Body of pancreas (tissue), 4 donors: Measurements from ENCODE around the gene MYO3A. TPM values are rescaled to one million over a fixed set of nuclear protein-coding genes. Genes with fewer than 3 reads are reported as not detected.

Source experiments
- ATAC-seq: fragments of 150-250 bp; one replicate; pipeline ENCODE4 v1.9.1; 2016
- DNase-seq, 4 donors: peaks; one replicate each; pipeline ENCODE4 v3.0.0-alpha.2; 2019
- H3K27ac ChIP-seq, 4 donors: fragments of 200-600 bp; sonication (generic); 1 replicate in 3 of 4; 2 replicates in 1 of 4; pipeline versions ENCODE4 v1.5.1 to v1.6.1; 2016 to 2019; ENCODE audit warnings: mild to moderate bottlenecking in 1 of 4, mixed read lengths in 1 of 4, moderate library complexity in 1 of 4
- H3K27me3 ChIP-seq, 2 donors: fragments of 200-600 bp; sonication (generic); one replicate each; pipeline ENCODE4 v1.6.0; 2016; ENCODE audit warnings: mild to moderate bottlenecking in 1 of 2
- H3K36me3 ChIP-seq, 2 donors: fragments of 200-600 bp; sonication (generic); replicated peaks in 1 of 2; 2 replicates each; pipeline ENCODE4 v1.5.1; 2016; ENCODE audit warnings: low read depth in 2 of 2; ENCODE audit not compliant: insufficient read depth in 1 of 2
- H3K4me1 ChIP-seq: fragments of 200-600 bp; sonication (generic); one replicate; pipeline ENCODE4 v1.6.0; 2016
- H3K4me3 ChIP-seq, 2 donors: fragments of 200-600 bp; sonication (generic); 1 replicate in 1 of 2; 2 replicates in 1 of 2; pipeline ENCODE4 v1.5.1; 2016 to 2019
- H3K9me3 ChIP-seq, 3 donors: fragments of 200-600 bp; sonication (generic); 1 replicate in 2 of 3; 2 replicates in 1 of 3; pipeline ENCODE4 v1.5.1; 2016
- CTCF ChIP-seq, 7 experiments: fragments of 450-650 bp in 4 of 7; fragments of 200-600 bp in 3 of 7; sonication (generic) in 3 of 7; IDR thresholded peaks; one replicate each; pipeline ENCODE4 v1.5.1; 2016 to 2019; ENCODE audit warnings: antibody characterized with exemption in 7 of 7
- POLR2A ChIP-seq, 3 donors: fragments of 450-650 bp; IDR thresholded peaks; one replicate each; pipeline ENCODE4 v1.6.1; 2016; ENCODE audit warnings: antibody characterized with exemption in 3 of 3, mild to moderate bottlenecking in 2 of 3
- WGBS, 2 donors: methylation state at CpG; one replicate each; pipeline ENCODE4 v1.1.5; 2017; 5-methylcytosine and 5-hydroxymethylcytosine counted together
- intact Hi-C: fragments of 100-400 bp; cut with DNase I; formaldehyde crosslinking; loops from one replicate; pipeline ENCODE4 v1.15.1; 2023
- total RNA-seq, 2 donors: library from RNA; depleted of rRNA; stranded (reverse); fragments of >200 nt; gene quantifications; one replicate each; pipeline ENCODE4 v1.1.0, GENCODE V29; 2016

The MYO3A gene
- total RNA-seq, 2 donors from 2014 or later = 1.6 to 3.4 TPM

GRCh38 chr10:26213157-26213800 lies 279.2 kb downstream of the MYO3A start:
- 19 to 27% methylated on average over 11 of the region's 11 CpGs for WGBS, 2 donors
- ATAC-seq (no peak), DNase-seq (no peak)
- peaks cover 37% of the 10 kb centered on the region for H3K4me1 ChIP-seq
- no peak overlapping the region for H3K4me3 ChIP-seq
- no peaks in the 10 kb centered on the region for H3K36me3 ChIP-seq
- intact Hi-C loops = no loop called here
- TF ChIP-seq CTCF (IDR thresholded peaks at IDR 0.05) (no peak), POLR2A (IDR thresholded peaks at IDR 0.05) (no peak)
- H3K9me3 ChIP-seq = no peaks in the 10 kb centered on the region
- peaks cover 0 to 23% of the 10 kb centered on the region in 2 donors for H3K27me3 ChIP-seq
- no peak overlapping the region for H3K27ac ChIP-seq

GRCh38 chr10:26214004-26214403 lies 280.0 kb downstream of the MYO3A start:
- ATAC-seq (no peak), DNase-seq (no peak)
- no peak overlapping the region for H3K4me3 ChIP-seq
- no peak for TF ChIP-seq CTCF (IDR thresholded peaks at IDR 0.05)
- no peak for TF ChIP-seq POLR2A (IDR thresholded peaks at IDR 0.05)
- peaks cover 37% of the 10 kb centered on the region for H3K4me1 ChIP-seq
- no peaks in the 10 kb centered on the region for H3K9me3 ChIP-seq
- peaks cover 0 to 30% of the 10 kb centered on the region in 2 donors for H3K27me3 ChIP-seq
- WGBS, 2 donors = 4 to 9% methylated on average over 7 of the region's 7 CpGs
- no peaks in the 10 kb centered on the region for H3K36me3 ChIP-seq
- intact Hi-C loops = no loop called here
- H3K27ac ChIP-seq = no peak overlapping the region

GRCh38 chr10:26214551-26215395 lies 280.7 kb downstream of the MYO3A start:
- H3K27me3 ChIP-seq = peaks cover 0 to 30% of the 10 kb centered on the region in 2 donors
- H3K4me3 ChIP-seq = no peak overlapping the region
- WGBS, 2 donors = 6 to 7% methylated on average over 16 to 34 of the region's 34 CpGs
- no peaks in the 10 kb centered on the region for H3K36me3 ChIP-seq
- ATAC-seq (no peak), DNase-seq (no peak)
- no peak overlapping the region for H3K27ac ChIP-seq
- H3K9me3 ChIP-seq = no peaks in the 10 kb centered on the region
- intact Hi-C loops = no loop called here
- H3K4me1 ChIP-seq = peaks cover 37% of the 10 kb centered on the region
- no peak for TF ChIP-seq POLR2A (IDR thresholded peaks at IDR 0.05)
- TF ChIP-seq CTCF (IDR thresholded peaks at IDR 0.05) = no peak

GRCh38 chr10:26215396-26215934 lies 281.4 kb downstream of the MYO3A start:
- Histone ChIP-seq H3K4me3 (no peak overlapping the region), H3K4me1 (peaks cover 37% of the 10 kb centered on the region), H3K9me3 (no peaks in the 10 kb centered on the region), H3K27me3 (peaks cover 0 to 32% of the 10 kb centered on the region in 2 donors), H3K36me3 (no peaks in the 10 kb centered on the region), H3K27ac (peak overlapping the region in 1 of 4 donors; percentile 6)
- 2% methylated on average over 31 of the region's 31 CpGs for WGBS, 2 donors
- DNase-seq (no peak), ATAC-seq (no peak)
- intact Hi-C loops = no loop called here
- TF ChIP-seq CTCF (IDR thresholded peaks at IDR 0.05) (no peak), POLR2A (IDR thresholded peaks at IDR 0.05) (no peak)
